Hepatocyte (in vitro differentiated cells): ENCODE measurements around the gene SDHA.
"Not testable (repeated sequence)": the region's sequence is repeated elsewhere in the genome, so short reads cannot be mapped to it uniquely, and the experiment has no call there.

Experiments
- EZH2 ChIP-seq: fragments of 200-600 bp; sonication (generic); IDR thresholded peaks from 2 replicates; pipeline ENCODE4 v1.6.1; 2016; ENCODE audit warnings: antibody characterized with exemption, mild to moderate bottlenecking, borderline replicate concordance
- EZH2phosphoT487 ChIP-seq: fragments of 200-600 bp; sonication (generic); IDR thresholded peaks from one replicate; pipeline ENCODE4 v1.6.1; 2018; ENCODE audit warnings: antibody characterized with exemption, mild to moderate bottlenecking, low read depth, moderate library complexity; ENCODE audit not compliant: unreplicated experiment, severe bottlenecking
- TF ChIP-seq, protein P1 (sequence below): fragments of 200-600 bp; sonication (generic); IDR thresholded peaks from 2 replicates; pipeline ENCODE4 v1.5.1; 2016; ENCODE audit warnings: antibody characterized with exemption, mild to moderate bottlenecking; ENCODE audit not compliant: poor library complexity

DNA sequence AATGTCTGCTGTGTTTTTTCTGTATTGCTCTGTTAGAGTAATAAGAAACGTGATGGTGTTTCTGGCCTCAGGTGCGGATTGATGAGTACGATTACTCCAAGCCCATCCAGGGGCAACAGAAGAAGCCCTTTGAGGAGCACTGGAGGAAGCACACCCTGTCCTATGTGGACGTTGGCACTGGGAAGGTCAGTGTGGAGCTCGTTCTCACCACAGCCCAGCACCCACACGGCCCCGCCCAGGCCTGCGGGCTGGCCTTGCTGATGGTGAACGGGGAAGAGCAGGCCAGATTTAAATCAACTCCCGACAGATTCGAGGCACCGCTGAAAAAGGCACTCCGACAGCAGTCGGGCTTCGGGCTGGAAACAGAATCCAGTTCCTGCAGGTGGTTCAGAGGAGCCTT lies 36.2 kb downstream of the SDHA start:
- TF ChIP-seq, protein P1, sequence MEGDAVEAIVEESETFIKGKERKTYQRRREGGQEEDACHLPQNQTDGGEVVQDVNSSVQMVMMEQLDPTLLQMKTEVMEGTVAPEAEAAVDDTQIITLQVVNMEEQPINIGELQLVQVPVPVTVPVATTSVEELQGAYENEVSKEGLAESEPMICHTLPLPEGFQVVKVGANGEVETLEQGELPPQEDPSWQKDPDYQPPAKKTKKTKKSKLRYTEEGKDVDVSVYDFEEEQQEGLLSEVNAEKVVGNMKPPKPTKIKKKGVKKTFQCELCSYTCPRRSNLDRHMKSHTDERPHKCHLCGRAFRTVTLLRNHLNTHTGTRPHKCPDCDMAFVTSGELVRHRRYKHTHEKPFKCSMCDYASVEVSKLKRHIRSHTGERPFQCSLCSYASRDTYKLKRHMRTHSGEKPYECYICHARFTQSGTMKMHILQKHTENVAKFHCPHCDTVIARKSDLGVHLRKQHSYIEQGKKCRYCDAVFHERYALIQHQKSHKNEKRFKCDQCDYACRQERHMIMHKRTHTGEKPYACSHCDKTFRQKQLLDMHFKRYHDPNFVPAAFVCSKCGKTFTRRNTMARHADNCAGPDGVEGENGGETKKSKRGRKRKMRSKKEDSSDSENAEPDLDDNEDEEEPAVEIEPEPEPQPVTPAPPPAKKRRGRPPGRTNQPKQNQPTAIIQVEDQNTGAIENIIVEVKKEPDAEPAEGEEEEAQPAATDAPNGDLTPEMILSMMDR: not testable (repeated sequence)
- TF ChIP-seq EZH2, EZH2phosphoT487: not testable (repeated sequence)
